Activated naive CD4-positive, alpha-beta T cell treated with anti-CD3 and anti-CD28 coated beads, Interleukin-2, amount 50 U/mL, for 24 hours (primary cell): ENCODE measurements around the gene CDR2.

Experiments
- H3K27ac Mint-ChIP-seq: one replicate; pipeline ENCODE4 v1.8.0; 2021; ENCODE audit warnings: mild to moderate bottlenecking, mixed read lengths
- H3K27me3 Mint-ChIP-seq: one replicate; pipeline ENCODE4 v1.8.0; 2021; ENCODE audit warnings: mixed read lengths
- H3K36me3 Mint-ChIP-seq: one replicate; pipeline ENCODE4 v1.8.0; 2021; ENCODE audit warnings: mixed read lengths
- H3K4me1 Mint-ChIP-seq: one replicate; pipeline ENCODE4 v1.8.0; 2021; ENCODE audit warnings: mixed read lengths
- H3K4me3 Mint-ChIP-seq: one replicate; pipeline ENCODE4 v1.8.0; 2021; ENCODE audit warnings: mild to moderate bottlenecking, mixed read lengths
- H3K9me3 Mint-ChIP-seq: one replicate; pipeline ENCODE4 v1.8.0; 2021; ENCODE audit warnings: mixed read lengths

CDR2 gene

DNA sequence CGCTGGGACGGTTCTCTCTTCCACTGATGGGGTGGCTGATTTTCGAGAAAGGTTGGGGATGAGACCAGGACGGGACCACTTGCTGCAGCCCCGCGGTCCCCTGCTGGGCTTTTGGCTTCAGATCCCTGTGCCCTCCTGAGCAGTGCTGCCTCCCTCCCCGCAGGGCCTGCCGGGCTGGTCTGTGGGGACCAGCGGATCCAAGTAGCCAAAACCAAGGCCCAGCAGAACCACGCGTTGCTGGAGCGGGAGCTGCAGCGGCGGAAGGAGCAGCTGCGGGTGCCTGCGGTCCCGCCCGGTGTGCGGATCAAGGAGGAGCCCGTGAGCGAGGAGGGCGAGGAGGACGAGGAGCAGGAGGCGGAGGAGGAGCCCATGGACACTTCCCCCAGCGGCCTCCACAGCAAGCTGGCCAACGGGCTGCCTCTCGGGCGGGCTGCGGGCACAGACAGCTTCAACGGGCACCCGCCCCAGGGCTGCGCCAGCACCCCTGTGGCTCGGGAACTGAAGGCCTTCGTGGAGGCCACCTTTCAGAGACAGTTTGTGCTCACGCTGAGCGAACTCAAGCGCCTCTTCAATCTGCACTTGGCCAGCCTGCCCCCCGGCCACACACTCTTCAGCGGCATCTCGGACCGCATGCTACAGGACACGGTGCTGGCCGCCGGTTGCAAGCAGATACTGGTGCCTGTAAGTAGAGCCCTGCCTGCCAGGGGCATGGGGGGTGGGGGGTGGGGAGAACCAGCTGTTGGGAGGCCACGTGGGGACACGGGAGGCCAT, 48.6 kb downstream of the CDR2 start:
- no peaks in the 10 kb centered on the region for H3K9me3 Mint-ChIP-seq
- no peak overlapping the region for H3K27ac Mint-ChIP-seq
- no peak overlapping the region for H3K4me3 Mint-ChIP-seq
- peaks cover 16% of the 10 kb centered on the region for H3K36me3 Mint-ChIP-seq
- H3K27me3 Mint-ChIP-seq: no peaks in the 10 kb centered on the region
- peaks cover 18% of the 10 kb centered on the region for H3K4me1 Mint-ChIP-seq

DNA sequence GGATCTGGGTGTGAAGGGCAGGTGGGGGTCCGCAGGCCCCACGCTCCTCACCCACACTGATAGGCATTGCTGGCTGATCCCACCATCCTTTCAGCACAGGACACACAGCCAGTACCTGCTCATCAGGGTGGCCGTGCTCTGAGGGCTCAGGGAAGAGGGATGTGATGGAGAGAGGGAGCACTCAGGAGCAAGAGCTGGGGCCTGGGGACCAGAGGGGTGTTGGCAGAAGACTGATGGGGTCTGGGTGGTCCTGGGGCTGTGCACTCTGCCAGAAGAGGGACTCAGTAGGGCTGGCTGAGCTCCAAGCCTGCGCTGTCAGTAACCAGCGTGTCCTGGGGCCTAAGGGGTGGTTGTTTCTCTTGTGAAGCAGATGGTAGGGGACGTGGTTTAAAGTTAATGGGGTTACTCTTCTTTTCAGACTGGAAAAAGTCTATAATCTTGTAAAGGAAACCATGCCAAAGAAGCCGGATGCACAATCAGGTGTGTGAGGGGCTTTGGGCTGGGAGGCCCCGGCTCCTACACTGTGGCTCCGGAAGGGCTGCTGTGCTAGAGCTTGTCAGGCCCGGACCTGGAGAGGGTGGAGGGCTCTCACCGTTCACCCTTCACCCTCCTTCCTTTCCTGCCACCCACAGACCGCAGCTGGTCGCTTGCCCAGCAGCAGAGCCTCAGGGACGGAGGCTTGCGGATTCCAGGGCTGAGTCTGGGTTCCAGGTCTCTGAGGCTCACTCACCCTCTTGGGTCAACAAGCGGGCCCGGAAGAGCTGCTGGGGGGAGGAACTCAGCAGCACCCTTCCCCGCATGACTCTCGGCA, 49.4 kb downstream of the CDR2 start:
- Mint-ChIP-seq H3K27me3 (no peaks in the 10 kb centered on the region), H3K4me3 (no peak overlapping the region), H3K4me1 (peaks cover 14% of the 10 kb centered on the region), H3K27ac (peak overlapping the region; percentile 41), H3K9me3 (no peaks in the 10 kb centered on the region), H3K36me3 (peaks cover 11% of the 10 kb centered on the region)

- H3K27me3 Mint-ChIP-seq: no peaks in the 10 kb centered on the region
- no peak overlapping the region for H3K4me3 Mint-ChIP-seq
- no peaks in the 10 kb centered on the region for H3K9me3 Mint-ChIP-seq
- peaks cover 9% of the 10 kb centered on the region for H3K4me1 Mint-ChIP-seq
- H3K36me3 Mint-ChIP-seq: peaks cover 8% of the 10 kb centered on the region
- H3K27ac Mint-ChIP-seq: peak overlapping the region; percentile 41
These were observed 50.2 kb downstream of the CDR2 start for GRCh38 chr16:22323959-22324786.

GRCh38 chr16:22323173-22323958, 51.1 kb downstream of the CDR2 start:
- H3K36me3 Mint-ChIP-seq: peaks cover 8% of the 10 kb centered on the region
- no peaks in the 10 kb centered on the region for H3K9me3 Mint-ChIP-seq
- peaks cover 9% of the 10 kb centered on the region for H3K4me1 Mint-ChIP-seq
- H3K27me3 Mint-ChIP-seq: no peaks in the 10 kb centered on the region
- no peak overlapping the region for H3K4me3 Mint-ChIP-seq
- H3K27ac Mint-ChIP-seq: no peak overlapping the region

DNA sequence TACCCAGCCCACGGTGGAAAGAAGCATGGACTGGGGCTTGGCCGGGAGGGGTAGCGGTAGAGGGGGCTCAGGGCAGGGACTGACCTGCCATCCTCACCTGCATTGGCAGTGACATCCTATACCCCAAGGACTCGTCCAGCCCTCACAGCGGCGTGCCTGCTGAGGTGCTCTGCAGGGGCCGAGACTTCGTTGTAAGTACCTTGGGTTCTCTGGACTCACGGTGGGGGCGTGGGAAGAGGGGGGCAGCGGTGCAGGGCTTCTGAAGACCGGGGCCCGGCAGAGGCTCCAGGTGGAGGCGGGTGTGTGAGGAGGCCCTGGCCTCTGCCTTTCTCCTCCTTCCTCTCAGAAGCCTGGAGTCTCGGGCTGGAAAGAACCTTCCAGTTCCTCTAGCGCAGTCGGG, 51.7 kb downstream of the CDR2 start:
- Mint-ChIP-seq H3K27ac (no peak overlapping the region), H3K36me3 (peaks cover 8% of the 10 kb centered on the region), H3K4me3 (no peak overlapping the region), H3K9me3 (no peaks in the 10 kb centered on the region), H3K4me1 (peaks cover 9% of the 10 kb centered on the region), H3K27me3 (no peaks in the 10 kb centered on the region)

DNA sequence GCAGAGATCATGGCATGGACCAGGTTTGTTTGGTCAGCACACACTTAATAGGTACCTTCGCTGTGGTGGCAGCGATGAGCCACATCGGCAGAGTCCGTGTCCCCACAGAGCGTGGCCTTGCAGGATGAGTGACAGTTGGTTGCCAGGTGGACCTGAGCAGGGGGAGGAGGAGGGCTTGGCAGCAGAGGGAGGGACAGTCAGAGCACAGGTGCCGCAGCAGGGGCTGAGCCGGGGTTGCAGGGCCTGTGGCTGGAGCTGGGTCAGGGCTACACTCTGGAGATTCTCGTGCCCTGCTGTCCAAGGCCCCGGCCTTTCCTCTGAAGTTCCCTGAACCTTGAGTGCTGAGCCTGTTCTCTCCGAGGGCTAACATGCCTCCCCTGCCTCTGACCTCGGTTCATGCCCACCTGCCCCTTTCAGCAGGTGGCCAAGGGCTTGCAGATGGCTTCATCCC, 52.4 kb downstream of the CDR2 start:
- Mint-ChIP-seq H3K27ac (no peak overlapping the region), H3K4me3 (no peak overlapping the region), H3K9me3 (no peaks in the 10 kb centered on the region), H3K36me3 (peaks cover 6% of the 10 kb centered on the region), H3K27me3 (no peaks in the 10 kb centered on the region), H3K4me1 (peaks cover 9% of the 10 kb centered on the region)

DNA sequence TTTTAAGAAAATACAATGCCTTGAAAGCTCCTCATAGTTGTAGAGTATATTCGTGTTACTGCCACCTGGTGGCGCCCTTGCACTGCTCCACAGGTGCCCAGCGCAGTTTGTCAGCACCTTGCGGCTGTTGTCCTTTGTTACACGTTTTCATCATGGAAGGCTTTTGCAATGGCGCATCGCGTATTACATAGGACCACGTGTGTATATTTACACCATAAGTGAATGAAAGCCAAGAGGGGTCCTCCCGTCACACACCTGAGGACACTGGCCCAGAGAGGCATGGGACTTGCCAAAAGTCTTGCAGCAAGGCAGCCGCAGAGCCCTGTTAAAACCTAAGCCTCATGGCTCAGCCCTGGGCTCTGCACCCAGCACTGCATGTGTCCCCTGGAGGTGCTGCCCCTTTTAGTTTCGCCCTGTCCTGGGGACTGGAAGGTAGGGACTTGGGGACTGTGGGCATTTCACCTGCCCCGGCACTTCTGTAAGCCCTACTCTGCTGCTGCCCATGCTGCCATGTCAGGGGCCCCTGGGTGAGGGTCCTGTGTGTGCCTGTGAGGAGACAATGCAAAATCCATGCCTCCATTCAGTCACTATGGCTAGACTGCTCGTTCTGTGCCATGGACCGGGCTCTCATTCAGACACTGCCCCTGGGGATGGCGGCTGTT, 52.9 kb downstream of the CDR2 start:
- no peak overlapping the region for H3K4me3 Mint-ChIP-seq
- peaks cover 6% of the 10 kb centered on the region for H3K36me3 Mint-ChIP-seq
- H3K27ac Mint-ChIP-seq: no peak overlapping the region
- H3K9me3 Mint-ChIP-seq: no peaks in the 10 kb centered on the region
- H3K27me3 Mint-ChIP-seq: no peaks in the 10 kb centered on the region
- peaks cover 9% of the 10 kb centered on the region for H3K4me1 Mint-ChIP-seq

DNA sequence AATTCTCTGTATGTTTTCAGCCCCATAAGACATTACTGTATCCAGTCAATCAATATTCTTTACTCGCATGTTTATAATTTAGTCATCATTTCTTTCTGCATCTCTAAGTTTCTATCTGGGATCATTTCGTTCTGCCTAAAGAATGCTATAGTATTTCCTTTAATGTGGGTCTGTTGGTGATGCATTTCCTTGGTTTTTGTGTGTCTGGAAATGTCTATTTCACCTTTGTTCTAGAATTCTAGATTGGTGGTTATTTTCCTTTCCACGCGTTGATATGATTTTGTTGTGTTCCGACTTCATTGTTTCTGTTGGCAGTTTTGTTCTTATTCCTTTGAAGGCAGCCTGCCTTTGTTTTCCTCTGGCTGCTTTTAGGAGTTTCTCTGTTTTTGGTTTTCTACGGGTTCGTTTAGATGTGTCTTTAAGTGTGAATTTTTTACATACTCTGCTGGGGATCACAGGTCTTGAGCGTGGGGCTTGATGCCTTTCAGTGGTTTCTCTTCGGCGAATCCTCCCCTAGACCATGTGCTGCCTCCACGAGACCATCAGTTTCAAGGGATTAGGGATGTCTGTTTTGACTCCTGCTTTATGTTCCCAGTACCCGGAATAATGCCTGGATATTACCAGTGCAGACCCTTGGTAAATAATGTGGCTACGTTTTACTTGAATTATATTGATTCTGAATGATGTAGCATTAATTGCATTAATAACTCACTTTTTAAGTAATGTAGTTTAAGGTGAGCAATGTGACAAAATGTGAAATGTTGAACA, 53.7 kb downstream of the CDR2 start:
- H3K36me3 Mint-ChIP-seq: peaks cover 9% of the 10 kb centered on the region
- H3K9me3 Mint-ChIP-seq: no peaks in the 10 kb centered on the region
- no peaks in the 10 kb centered on the region for H3K27me3 Mint-ChIP-seq
- H3K27ac Mint-ChIP-seq: no peak overlapping the region
- H3K4me3 Mint-ChIP-seq: no peak overlapping the region
- H3K4me1 Mint-ChIP-seq: peaks cover 9% of the 10 kb centered on the region

DNA sequence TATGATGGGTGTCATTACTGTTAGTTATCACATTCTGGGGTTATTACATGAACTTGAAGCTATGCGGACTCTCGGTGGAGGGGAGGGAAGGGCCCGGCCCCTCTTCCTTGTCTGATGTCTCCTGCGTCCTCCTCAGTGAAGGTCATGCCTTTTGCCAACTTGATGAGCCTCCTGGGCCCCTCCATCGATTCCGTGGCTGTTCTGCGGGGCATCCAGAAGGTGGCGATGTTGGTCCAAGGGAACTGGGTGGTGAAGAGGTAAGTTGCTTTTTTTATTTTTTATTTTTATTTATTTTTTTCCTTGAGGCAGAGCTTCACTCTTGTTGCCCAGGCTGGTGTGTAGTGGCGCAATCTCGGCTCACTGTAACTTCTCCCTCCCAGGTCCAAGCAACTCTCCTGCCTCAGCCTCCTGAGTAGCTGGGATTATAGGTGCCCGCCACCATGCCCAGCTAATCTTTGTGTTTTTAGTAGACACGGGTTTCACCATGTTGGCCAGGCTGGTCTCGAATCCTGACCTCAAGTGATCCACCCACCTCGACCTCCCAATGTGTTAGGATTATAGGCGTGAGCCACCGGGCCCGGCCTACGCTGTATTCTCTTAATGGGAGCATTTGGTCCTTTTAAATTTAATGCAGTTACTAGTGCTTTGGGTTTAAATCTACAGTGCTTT, 55.6 kb downstream of the CDR2 start:
- peaks cover 9% of the 10 kb centered on the region for H3K4me1 Mint-ChIP-seq
- no peak overlapping the region for H3K4me3 Mint-ChIP-seq
- H3K27ac Mint-ChIP-seq: no peak overlapping the region
- no peaks in the 10 kb centered on the region for H3K9me3 Mint-ChIP-seq
- no peaks in the 10 kb centered on the region for H3K27me3 Mint-ChIP-seq
- peaks cover 9% of the 10 kb centered on the region for H3K36me3 Mint-ChIP-seq

- Mint-ChIP-seq H3K4me3 (no peak overlapping the region), H3K4me1 (peaks cover 9% of the 10 kb centered on the region), H3K27ac (no peak overlapping the region), H3K9me3 (no peaks in the 10 kb centered on the region), H3K27me3 (no peaks in the 10 kb centered on the region), H3K36me3 (peaks cover 12% of the 10 kb centered on the region)
These were observed 56.8 kb downstream of the CDR2 start for GRCh38 chr16:22317625-22318024.

- peaks cover 9% of the 10 kb centered on the region for H3K4me1 Mint-ChIP-seq
- no peak overlapping the region for H3K4me3 Mint-ChIP-seq
- peaks cover 12% of the 10 kb centered on the region for H3K36me3 Mint-ChIP-seq
- no peaks in the 10 kb centered on the region for H3K9me3 Mint-ChIP-seq
- no peak overlapping the region for H3K27ac Mint-ChIP-seq
- H3K27me3 Mint-ChIP-seq: no peaks in the 10 kb centered on the region
These were observed 57.4 kb downstream of the CDR2 start for GRCh38 chr16:22317001-22317530.

DNA sequence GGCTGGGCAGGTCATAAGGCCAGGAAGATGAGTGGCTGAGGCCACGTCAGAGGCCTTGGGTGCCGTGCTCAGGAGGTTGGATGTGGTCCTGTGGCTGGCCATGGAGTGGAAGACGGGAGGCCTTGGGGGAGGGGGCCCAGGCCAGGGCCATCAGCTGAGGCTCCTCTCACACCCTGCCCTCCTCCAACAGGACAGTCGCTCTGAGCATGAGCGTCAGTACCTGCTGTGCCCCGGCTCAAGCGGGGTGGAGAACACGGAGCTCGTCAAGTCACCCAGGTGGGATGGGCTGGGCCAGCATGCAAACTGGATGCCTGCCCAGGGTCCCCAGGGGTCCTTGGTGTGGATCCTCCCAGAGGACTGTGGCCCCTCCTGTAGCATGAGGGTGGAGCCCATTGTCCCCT, 58.0 kb downstream of the CDR2 start:
- Mint-ChIP-seq H3K4me3 (no peak overlapping the region), H3K9me3 (no peaks in the 10 kb centered on the region), H3K36me3 (peaks cover 14% of the 10 kb centered on the region), H3K27me3 (no peaks in the 10 kb centered on the region), H3K27ac (peak overlapping the region; percentile 35), H3K4me1 (peaks cover 9% of the 10 kb centered on the region)

DNA sequence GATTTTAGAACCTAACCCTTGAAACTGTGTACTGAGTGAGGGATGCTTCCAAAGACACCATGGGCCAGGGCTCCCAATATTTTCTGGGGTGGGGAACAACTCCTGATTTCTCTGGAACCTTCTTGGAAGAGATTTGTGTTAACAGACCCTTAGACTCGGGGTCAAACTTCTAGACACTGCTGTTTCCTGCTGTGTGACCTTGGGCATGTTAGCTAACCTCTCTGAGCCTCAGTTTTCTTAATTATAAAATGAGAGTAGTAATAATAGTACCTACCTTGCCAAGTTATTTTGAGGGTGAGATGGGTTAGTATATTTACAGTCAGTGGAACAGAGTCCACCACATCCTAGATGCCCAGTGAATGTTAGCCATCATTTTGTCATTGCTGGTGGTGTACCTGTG, 58.4 kb downstream of the CDR2 start:
- Mint-ChIP-seq H3K27ac (peak overlapping the region; percentile 35), H3K9me3 (no peaks in the 10 kb centered on the region), H3K27me3 (no peaks in the 10 kb centered on the region), H3K4me3 (no peak overlapping the region), H3K4me1 (peaks cover 4% of the 10 kb centered on the region), H3K36me3 (peaks cover 10% of the 10 kb centered on the region)
